ENCODE measurements around the gene GSTCD. TPM values are rescaled to one million over a fixed set of nuclear protein-coding genes. Genes with fewer than 3 reads are reported as not detected.
"Not testable (repeated sequence)": the region's sequence is repeated elsewhere in the genome, so short reads cannot be mapped to it uniquely, and the experiment has no call there.

GSTCD gene
- total and polyA plus RNA-seq, 2 experiments from 2014 or later: 2.9 to 6.7 TPM

DNA sequence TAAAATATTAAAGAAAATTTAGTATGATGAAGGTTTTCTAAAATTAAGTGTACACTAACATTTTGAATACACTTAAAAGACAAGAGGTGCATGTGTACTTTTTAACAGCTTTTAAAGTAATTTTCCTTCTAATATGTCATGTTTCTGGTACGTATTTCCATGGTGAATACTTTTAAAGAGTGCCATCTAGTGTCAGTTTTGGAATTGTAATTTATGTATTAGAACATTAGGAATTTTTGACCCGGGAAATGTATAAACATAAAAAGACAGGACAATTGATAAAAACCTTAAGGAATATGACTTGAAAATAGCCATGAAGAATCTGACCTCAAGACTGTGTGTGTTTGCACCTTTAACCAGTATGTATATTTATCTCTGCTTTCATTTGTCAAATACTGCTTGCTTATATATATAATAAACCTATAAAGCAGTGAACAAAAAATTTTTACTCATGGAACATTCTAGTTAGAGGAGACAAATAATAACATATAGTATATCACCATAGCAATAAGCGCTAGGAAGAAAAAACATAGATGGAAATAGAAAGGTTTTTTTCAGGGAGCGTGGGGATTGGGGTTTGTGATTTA is 7.2 kb downstream of the GSTCD start:
- H2AFZ ChIP-seq: peak overlapping the region; percentile 49
- no peak for TF ChIP-seq EZH2 (IDR thresholded peaks at IDR 0.05; ENCODE audit: insufficient read depth, poor library complexity, severe bottlenecking)
- no peak overlapping the region for H3K4me3 ChIP-seq
- H3K27me3 ChIP-seq (replicated peaks; ENCODE audit: insufficient read depth): no peaks in the 10 kb centered on the region
- H3K4me2 ChIP-seq (ENCODE audit: unreplicated experiment): peak overlapping the region; percentile 25
- H3K4me1 ChIP-seq (ENCODE audit: insufficient read depth): peaks cover 9% of the 10 kb centered on the region
- DNase-seq: peak; percentile 67
- H3K9ac ChIP-seq: no peak overlapping the region
- H3K9me3 ChIP-seq (ENCODE audit: low read depth): no peaks in the 10 kb centered on the region
- peaks cover 24% of the 10 kb centered on the region for H3K79me2 ChIP-seq (ENCODE audit: insufficient read depth)
- H4K20me1 ChIP-seq (ENCODE audit: insufficient read depth): no peaks in the 10 kb centered on the region
- H3K27ac ChIP-seq: no peak overlapping the region
- WGBS, 2 experiments (ENCODE audit: low coverage in 1 of 2, low lambda C conversion rate in 2 of 2, missing lambda C conversion rate in 2 of 2): 48 to 52% methylated on average over 4 of the region's 4 CpGs
- no peaks in the 10 kb centered on the region for H3K36me3 ChIP-seq (ENCODE audit: low read depth)
- H3F3A ChIP-seq (ENCODE audit: insufficient read depth): no peaks in the 10 kb centered on the region
- in situ Hi-C loops (cut with MboI): no loop called here
- no peaks in the 10 kb centered on the region for H3K9me2 ChIP-seq (ENCODE audit: insufficient read depth)

DNA sequence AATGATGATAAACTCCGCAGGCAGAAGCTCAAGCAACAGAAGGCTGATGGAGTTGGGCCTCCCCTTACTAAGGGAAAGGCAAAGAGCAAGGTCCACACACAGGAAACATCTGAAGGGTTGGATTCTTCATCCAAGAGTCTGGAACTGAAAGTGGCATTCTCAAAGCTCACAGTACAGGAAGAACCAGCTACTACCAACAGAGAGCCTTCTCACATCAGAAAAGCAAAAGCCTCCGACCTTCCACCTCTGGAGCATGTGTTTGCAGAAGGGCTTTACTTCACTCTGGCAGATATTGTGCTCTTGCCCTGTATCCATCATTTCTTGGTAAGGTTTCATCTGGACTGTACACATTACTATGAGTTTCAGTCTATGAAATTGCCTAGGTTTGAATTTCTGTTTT is 10.6 kb downstream of the GSTCD start:
- Histone ChIP-seq H3F3A (ENCODE audit: insufficient read depth) (no peaks in the 10 kb centered on the region), H3K4me3 (no peak overlapping the region), H3K9me3 (ENCODE audit: low read depth) (no peaks in the 10 kb centered on the region), H2AFZ (no peak overlapping the region), H3K27ac (no peak overlapping the region), H3K36me3 (ENCODE audit: low read depth) (no peaks in the 10 kb centered on the region), H4K20me1 (ENCODE audit: insufficient read depth) (no peaks in the 10 kb centered on the region), H3K4me2 (ENCODE audit: unreplicated experiment) (no peak overlapping the region), H3K79me2 (ENCODE audit: insufficient read depth) (no peaks in the 10 kb centered on the region), H3K9me2 (ENCODE audit: insufficient read depth) (no peaks in the 10 kb centered on the region), H3K27me3 (replicated peaks; ENCODE audit: insufficient read depth) (no peaks in the 10 kb centered on the region), H3K4me1 (ENCODE audit: insufficient read depth) (peaks cover under 1% of the 10 kb centered on the region), H3K9ac (no peak overlapping the region)
- 100% methylated on average over 2 of the region's 2 CpGs for WGBS, 2 experiments (ENCODE audit: low coverage in 1 of 2, low lambda C conversion rate in 2 of 2, missing lambda C conversion rate in 2 of 2)
- TF ChIP-seq EZH2 (IDR thresholded peaks at IDR 0.05; ENCODE audit: insufficient read depth, poor library complexity, severe bottlenecking) (no peak), EZH2phosphoT487 (IDR thresholded peaks at IDR 0.05; ENCODE audit: insufficient read depth, low read depth) (no peak)
- in situ Hi-C loops (cut with MboI): no loop called here
- no peak for DNase-seq

DNA sequence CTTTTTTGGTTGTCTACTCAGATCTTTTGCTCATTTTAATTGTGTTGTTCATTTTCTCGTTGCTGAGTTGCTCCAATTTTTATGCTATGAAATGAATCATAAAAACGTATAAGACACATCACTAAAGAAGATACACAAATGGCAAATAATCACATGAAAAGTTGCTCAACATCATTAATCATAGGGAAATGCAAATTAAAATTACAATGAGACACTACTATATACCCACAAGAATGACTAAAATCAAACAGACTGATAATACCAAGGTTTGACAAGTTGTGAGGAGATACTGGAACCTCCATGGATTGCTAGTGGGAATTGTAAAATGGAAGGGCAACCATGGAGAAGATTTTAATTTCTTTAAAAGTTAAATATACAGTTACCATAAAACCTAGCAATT is 17.0 kb downstream of the GSTCD start:
- H3K27me3 ChIP-seq (replicated peaks; ENCODE audit: insufficient read depth): no peaks in the 10 kb centered on the region
- H3K4me1 ChIP-seq (ENCODE audit: insufficient read depth): no peaks in the 10 kb centered on the region
- H3K27ac ChIP-seq: no peak overlapping the region
- no peak overlapping the region for H3K9ac ChIP-seq
- no peaks in the 10 kb centered on the region for H3K79me2 ChIP-seq (ENCODE audit: insufficient read depth)
- H3K9me3 ChIP-seq (ENCODE audit: low read depth): no peaks in the 10 kb centered on the region
- H4K20me1 ChIP-seq (ENCODE audit: insufficient read depth): no peaks in the 10 kb centered on the region
- TF ChIP-seq EZH2phosphoT487 (IDR thresholded peaks at IDR 0.05; ENCODE audit: insufficient read depth, low read depth): no peak
- TF ChIP-seq EZH2 (IDR thresholded peaks at IDR 0.05; ENCODE audit: insufficient read depth, poor library complexity, severe bottlenecking): no peak
- in situ Hi-C loops (cut with MboI): no loop called here
- DNase-seq: no peak
- 55 to 61% methylated on average over 2 of the region's 2 CpGs for WGBS, 2 experiments (ENCODE audit: low coverage in 1 of 2, low lambda C conversion rate in 2 of 2, missing lambda C conversion rate in 2 of 2)
- 0 out of 2 replicates have a peak, but pooled peaks cover 4% of the 10 kb centered on the region for H3K36me3 ChIP-seq (ENCODE audit: low read depth)
- H3K9me2 ChIP-seq (ENCODE audit: insufficient read depth): no peaks in the 10 kb centered on the region
- H2AFZ ChIP-seq: no peak overlapping the region
- H3F3A ChIP-seq (ENCODE audit: insufficient read depth): no peaks in the 10 kb centered on the region
- no peak overlapping the region for H3K4me2 ChIP-seq (ENCODE audit: unreplicated experiment)
- H3K4me3 ChIP-seq: no peak overlapping the region

DNA sequence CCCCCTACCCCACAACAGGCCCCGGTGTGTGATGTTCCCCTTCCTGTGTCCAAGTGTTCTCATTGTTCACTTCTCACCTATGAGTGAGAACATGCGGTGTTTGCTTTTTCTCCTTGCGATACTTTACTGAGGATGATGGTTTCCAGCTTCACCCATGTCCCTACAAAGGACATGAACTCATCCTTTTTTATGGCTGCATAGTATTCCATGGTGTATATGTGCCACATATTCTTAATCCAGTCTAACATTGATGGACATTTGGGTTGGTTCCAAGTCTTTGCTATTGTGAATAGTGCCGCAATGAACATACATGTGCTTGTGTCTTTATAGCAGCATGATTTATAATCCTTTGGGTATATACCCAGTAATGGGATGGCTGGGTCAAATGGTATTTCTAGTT is 21.3 kb downstream of the GSTCD start:
- H3K36me3 ChIP-seq (ENCODE audit: low read depth); H3K27me3 ChIP-seq (replicated peaks; ENCODE audit: insufficient read depth); H3F3A ChIP-seq (ENCODE audit: insufficient read depth); H3K4me1 ChIP-seq (ENCODE audit: insufficient read depth); in situ Hi-C loops (cut with MboI); H3K4me3 ChIP-seq; DNase-seq; H4K20me1 ChIP-seq (ENCODE audit: insufficient read depth); H2AFZ ChIP-seq; H3K79me2 ChIP-seq (ENCODE audit: insufficient read depth); H3K9ac ChIP-seq; H3K9me3 ChIP-seq (ENCODE audit: low read depth); H3K27ac ChIP-seq; H3K4me2 ChIP-seq (ENCODE audit: unreplicated experiment); H3K9me2 ChIP-seq (ENCODE audit: insufficient read depth): not testable (repeated sequence)
- WGBS, 2 experiments (ENCODE audit: low coverage in 1 of 2, low lambda C conversion rate in 2 of 2, missing lambda C conversion rate in 2 of 2): 97 to 100% methylated on average over 3 to 4 of the region's 4 CpGs

DNA sequence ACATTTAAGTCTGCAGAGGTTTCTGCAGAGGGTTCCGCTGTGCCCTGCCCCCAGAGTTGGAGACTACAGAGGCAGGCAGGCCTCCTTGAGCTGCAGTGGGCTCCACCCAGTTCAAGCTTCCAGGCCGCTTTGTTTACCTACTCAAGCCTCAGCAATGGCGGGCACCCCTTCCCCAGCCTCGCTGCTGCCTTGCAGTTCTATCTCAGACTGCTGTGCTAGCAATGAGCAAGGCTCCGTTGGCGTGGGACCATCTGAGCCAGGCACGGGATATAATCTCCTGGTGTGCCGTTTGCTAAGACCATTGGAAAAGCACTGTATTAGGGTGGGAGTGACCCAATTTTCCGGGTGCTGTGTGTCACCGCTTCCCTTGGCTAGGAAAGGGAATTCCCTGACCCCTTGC is 26.6 kb downstream of the GSTCD start:
- H3F3A ChIP-seq (ENCODE audit: insufficient read depth); in situ Hi-C loops (cut with MboI); H3K36me3 ChIP-seq (ENCODE audit: low read depth); H3K4me2 ChIP-seq (ENCODE audit: unreplicated experiment); H3K9me2 ChIP-seq (ENCODE audit: insufficient read depth); H3K9ac ChIP-seq; H3K27me3 ChIP-seq (replicated peaks; ENCODE audit: insufficient read depth); H3K4me1 ChIP-seq (ENCODE audit: insufficient read depth); H3K4me3 ChIP-seq; H3K27ac ChIP-seq; H3K9me3 ChIP-seq (ENCODE audit: low read depth); H3K79me2 ChIP-seq (ENCODE audit: insufficient read depth); H4K20me1 ChIP-seq (ENCODE audit: insufficient read depth); DNase-seq; H2AFZ ChIP-seq: not testable (repeated sequence)
- 96 to 98% methylated on average over 10 of the region's 10 CpGs for WGBS, 2 experiments (ENCODE audit: low coverage in 1 of 2, low lambda C conversion rate in 2 of 2, missing lambda C conversion rate in 2 of 2)
